Mucosa of gallbladder (tissue), 1 donor: Measurements from ENCODE around the gene NCKIPSD. TPM values are rescaled to one million over a fixed set of nuclear protein-coding genes. Genes with fewer than 3 reads are reported as not detected.

ENCODE experiments used
- total RNA-seq: library from RNA; stranded (reverse); gene quantifications from one replicate; pipeline ENCODE4 v1.2.1, GENCODE V29; 2021
- donor health status: DM: no; HTN: no; CAD: no.

The NCKIPSD gene
- total RNA-seq, 1 donor from 2014 or later: 42.3 TPM

Other genes starting within 250 kb of the NCKIPSD start
- gene CCDC51, start 245.8 kb downstream of the NCKIPSD start, total RNA-seq: 10.1 TPM
- 165 TPM for gene TMA7, start 245.7 kb downstream of the NCKIPSD start, total RNA-seq
- gene ATRIP, start 239.2 kb downstream of the NCKIPSD start, total RNA-seq: 4.6 TPM
- 181 TPM for gene SHISA5, start 181.7 kb downstream of the NCKIPSD start, total RNA-seq
- gene PFKFB4, start 129.1 kb downstream of the NCKIPSD start, total RNA-seq: 4.3 TPM
- gene UCN2, start 122.1 kb downstream of the NCKIPSD start, total RNA-seq: not detected
- gene COL7A1, start 90.6 kb downstream of the NCKIPSD start, total RNA-seq: 9.4 TPM
- gene UQCRC1, start 76.3 kb downstream of the NCKIPSD start, total RNA-seq: 193 TPM
- gene TMEM89, start 64.1 kb downstream of the NCKIPSD start, total RNA-seq: not detected
- 31.1 TPM for gene SLC26A6, start 50.5 kb downstream of the NCKIPSD start, total RNA-seq
- gene CELSR3, start 23.0 kb downstream of the NCKIPSD start, total RNA-seq: 0.75 TPM
- 98.3 TPM for gene IP6K2, start 31.3 kb upstream of the NCKIPSD start, total RNA-seq
- gene PRKAR2A, start 162.0 kb upstream of the NCKIPSD start, total RNA-seq: 61.9 TPM
- gene SLC25A20, start 213.0 kb upstream of the NCKIPSD start, total RNA-seq: 24.4 TPM
- 76.7 TPM for gene ARIH2, start 232.9 kb upstream of the NCKIPSD start, total RNA-seq